ENCODE measurements around the gene USF2. TPM values are rescaled to one million over a fixed set of nuclear protein-coding genes. Genes with fewer than 3 reads are reported as not detected.

USF2 gene
- polyA plus RNA-seq, 1 donor from 2014 or later, result 107 TPM

GRCh38 chr19:35269438-35270117 is 816 bp downstream of the USF2 start:
- Histone ChIP-seq H3K36me3 (ENCODE audit: insufficient read depth, low read length) (no peaks in the 10 kb centered on the region), H3K27ac (ENCODE audit: low read length) (peak overlapping the region; percentile 62), H3K27me3 (ENCODE audit: insufficient read depth, low read depth, low read length) (no peaks in the 10 kb centered on the region), H3K9me3 (ENCODE audit: low read length) (no peaks in the 10 kb centered on the region), H3K9ac (ENCODE audit: low read length) (peak overlapping the region; percentile 74), H3K4me2 (ENCODE audit: low read length) (peak overlapping the region; percentile 68), H3K4me3 (ENCODE audit: low read length) (peak overlapping the region; percentile 83), H3K9me2 (ENCODE audit: insufficient read depth, low read length) (no peaks in the 10 kb centered on the region), H4K20me1 (ENCODE audit: insufficient read depth) (no peaks in the 10 kb centered on the region), H2AFZ (ENCODE audit: low read depth, low read length) (no peak overlapping the region), H3F3A (ENCODE audit: insufficient read depth, low read length, poor library complexity, severe bottlenecking) (no peaks in the 10 kb centered on the region), H3K79me2 (replicated peaks; ENCODE audit: insufficient read depth, low read length) (peaks cover 6% of the 10 kb centered on the region)
- TF ChIP-seq EZH2 (IDR thresholded peaks at IDR 0.05; ENCODE audit: borderline replicate concordance, insufficient read depth, low read length, poor library complexity, severe bottlenecking), result no peak
- peak; percentile 69 for TF ChIP-seq CTCF (IDR thresholded peaks at IDR 0.05; ENCODE audit: poor library complexity, severe bottlenecking)
- TF ChIP-seq MXI1 (conservative IDR thresholded peaks at IDR 0.05; ENCODE audit: poor library complexity, severe bottlenecking), result peak; percentile 20
- TF ChIP-seq POLR2AphosphoS5 (IDR thresholded peaks at IDR 0.05), result peak; percentile 32
- peak; percentile 56 for TF ChIP-seq RAD21 (conservative IDR thresholded peaks at IDR 0.05)
- no peak for TF ChIP-seq TAF1 (IDR thresholded peaks at IDR 0.05; ENCODE audit: low read depth)
- peak; percentile 53 for TF ChIP-seq SMC3 (conservative IDR thresholded peaks at IDR 0.05; ENCODE audit: poor library complexity)

GRCh38 chr19:35270381-35270811 is 1.6 kb downstream of the USF2 start:
- Histone ChIP-seq H3K27me3 (ENCODE audit: insufficient read depth, low read depth, low read length) (no peaks in the 10 kb centered on the region), H3K36me3 (ENCODE audit: insufficient read depth, low read length) (no peaks in the 10 kb centered on the region), H3K9me3 (ENCODE audit: low read length) (no peaks in the 10 kb centered on the region), H3K27ac (ENCODE audit: low read length) (peak overlapping the region; percentile 59), H3K9ac (ENCODE audit: low read length) (peak overlapping the region; percentile 74), H3K4me3 (ENCODE audit: low read length) (peak overlapping the region; percentile 83), H3K79me2 (replicated peaks; ENCODE audit: insufficient read depth, low read length) (peaks cover 6% of the 10 kb centered on the region), H3F3A (ENCODE audit: insufficient read depth, low read length, poor library complexity, severe bottlenecking) (no peaks in the 10 kb centered on the region), H4K20me1 (ENCODE audit: insufficient read depth) (no peaks in the 10 kb centered on the region), H2AFZ (ENCODE audit: low read depth, low read length) (no peak overlapping the region), H3K4me2 (ENCODE audit: low read length) (peak overlapping the region; percentile 68), H3K9me2 (ENCODE audit: insufficient read depth, low read length) (no peaks in the 10 kb centered on the region)
- TF ChIP-seq MXI1 (conservative IDR thresholded peaks at IDR 0.05; ENCODE audit: poor library complexity, severe bottlenecking), result no peak

GRCh38 chr19:35271546-35271945 is 2.8 kb downstream of the USF2 start:
- no peak overlapping the region for H3K4me3 ChIP-seq (ENCODE audit: low read length)
- no peak overlapping the region for H3K9ac ChIP-seq (ENCODE audit: low read length)
- no peaks in the 10 kb centered on the region for H3K36me3 ChIP-seq (ENCODE audit: insufficient read depth, low read length)
- no peak overlapping the region for H2AFZ ChIP-seq (ENCODE audit: low read depth, low read length)
- no peaks in the 10 kb centered on the region for H3K27me3 ChIP-seq (ENCODE audit: insufficient read depth, low read depth, low read length)
- H3K4me2 ChIP-seq (ENCODE audit: low read length), result no peak overlapping the region
- no peaks in the 10 kb centered on the region for H3F3A ChIP-seq (ENCODE audit: insufficient read depth, low read length, poor library complexity, severe bottlenecking)
- H4K20me1 ChIP-seq (ENCODE audit: insufficient read depth), result no peaks in the 10 kb centered on the region
- no peak overlapping the region for H3K27ac ChIP-seq (ENCODE audit: low read length)
- H3K9me3 ChIP-seq (ENCODE audit: low read length), result no peaks in the 10 kb centered on the region
- no peaks in the 10 kb centered on the region for H3K9me2 ChIP-seq (ENCODE audit: insufficient read depth, low read length)
- peaks cover 6% of the 10 kb centered on the region for H3K79me2 ChIP-seq (replicated peaks; ENCODE audit: insufficient read depth, low read length)
- TF ChIP-seq EZH2 (IDR thresholded peaks at IDR 0.05; ENCODE audit: borderline replicate concordance, insufficient read depth, low read length, poor library complexity, severe bottlenecking), result no peak
- no peak for TF ChIP-seq TAF1 (IDR thresholded peaks at IDR 0.05; ENCODE audit: low read depth)
- no peak for TF ChIP-seq POLR2AphosphoS5 (IDR thresholded peaks at IDR 0.05)

Data from neural cell (in vitro differentiated cells).